Activated CD4-positive, CD25-positive, alpha-beta regulatory T cell treated with anti-CD3 and anti-CD28 coated beads, Interleukin-2, amount 50 U/mL, for 16 hours (primary cell): Measurements from ENCODE around the gene SLC6A18.

Experiments
- DNase-seq: peaks from one replicate; pipeline ENCODE4 v3.0.0-alpha.2; 2020; ENCODE audit warnings: low read depth, low spot score

Gene SLC6A18, protein sequence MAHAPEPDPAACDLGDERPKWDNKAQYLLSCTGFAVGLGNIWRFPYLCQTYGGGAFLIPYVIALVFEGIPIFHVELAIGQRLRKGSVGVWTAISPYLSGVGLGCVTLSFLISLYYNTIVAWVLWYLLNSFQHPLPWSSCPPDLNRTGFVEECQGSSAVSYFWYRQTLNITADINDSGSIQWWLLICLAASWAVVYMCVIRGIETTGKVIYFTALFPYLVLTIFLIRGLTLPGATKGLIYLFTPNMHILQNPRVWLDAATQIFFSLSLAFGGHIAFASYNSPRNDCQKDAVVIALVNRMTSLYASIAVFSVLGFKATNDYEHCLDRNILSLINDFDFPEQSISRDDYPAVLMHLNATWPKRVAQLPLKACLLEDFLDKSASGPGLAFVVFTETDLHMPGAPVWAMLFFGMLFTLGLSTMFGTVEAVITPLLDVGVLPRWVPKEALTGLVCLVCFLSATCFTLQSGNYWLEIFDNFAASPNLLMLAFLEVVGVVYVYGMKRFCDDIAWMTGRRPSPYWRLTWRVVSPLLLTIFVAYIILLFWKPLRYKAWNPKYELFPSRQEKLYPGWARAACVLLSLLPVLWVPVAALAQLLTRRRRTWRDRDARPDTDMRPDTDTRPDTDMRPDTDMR

DNA sequence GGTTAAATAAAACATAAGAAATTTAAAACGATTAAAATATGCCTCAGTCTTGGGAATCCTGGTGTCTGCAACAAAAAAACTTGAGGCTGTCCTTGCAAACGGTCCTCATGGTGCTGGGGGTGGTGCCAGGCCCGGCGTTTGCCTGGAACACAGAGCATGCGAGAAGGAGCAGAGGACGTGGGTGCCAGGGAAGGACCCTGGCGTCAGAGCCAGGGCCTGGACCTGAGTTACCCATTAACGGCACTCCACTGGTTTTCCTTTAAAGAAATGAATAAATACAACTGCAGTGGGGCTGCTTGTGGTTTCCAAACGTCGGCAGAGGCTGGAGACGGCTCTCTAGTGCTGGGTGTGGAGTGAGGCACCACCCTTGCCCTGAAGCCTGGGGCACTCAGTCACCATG, at the start of gene SLC6A18:
Gene SLC6A18, plus strand, starts transcription at position 301 of the 400 bp plus-strand sequence. Its CDS starts 97 bp downstream, at position 398.
- no peak for DNase-seq

DNA sequence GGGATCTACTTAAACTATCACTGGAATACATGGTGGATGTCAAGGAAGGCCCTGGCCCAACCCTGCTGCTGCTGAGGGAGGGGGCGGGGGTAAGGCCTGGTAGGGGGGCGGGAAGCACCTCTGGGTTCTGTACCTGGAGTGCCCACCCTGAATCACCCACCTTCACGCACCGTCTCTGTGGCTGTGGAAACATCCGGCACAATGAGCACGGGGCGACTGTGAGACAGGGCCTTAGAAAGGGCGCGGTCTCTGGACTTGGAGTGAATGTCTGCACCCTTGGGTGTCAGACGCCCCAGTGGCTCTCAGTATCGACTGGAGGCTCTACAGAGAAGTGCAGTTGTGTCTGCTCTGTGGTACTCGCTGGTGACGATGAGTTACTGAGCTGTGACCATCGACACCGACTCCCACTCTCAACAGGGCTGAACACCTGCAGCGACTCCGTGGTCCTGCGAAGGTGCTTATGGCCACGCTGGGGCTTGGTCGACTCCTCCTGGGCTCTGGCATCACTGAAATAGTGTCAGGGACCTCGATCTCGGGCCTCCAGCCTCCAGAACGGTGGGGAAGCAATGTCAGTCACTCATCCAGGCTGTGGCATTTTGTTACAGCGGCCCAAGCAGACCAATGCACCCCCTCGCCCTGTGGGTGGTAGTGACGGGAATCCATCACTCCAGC, 49.2 kb upstream of the SLC6A18 start:
- no peak for DNase-seq

DNA sequence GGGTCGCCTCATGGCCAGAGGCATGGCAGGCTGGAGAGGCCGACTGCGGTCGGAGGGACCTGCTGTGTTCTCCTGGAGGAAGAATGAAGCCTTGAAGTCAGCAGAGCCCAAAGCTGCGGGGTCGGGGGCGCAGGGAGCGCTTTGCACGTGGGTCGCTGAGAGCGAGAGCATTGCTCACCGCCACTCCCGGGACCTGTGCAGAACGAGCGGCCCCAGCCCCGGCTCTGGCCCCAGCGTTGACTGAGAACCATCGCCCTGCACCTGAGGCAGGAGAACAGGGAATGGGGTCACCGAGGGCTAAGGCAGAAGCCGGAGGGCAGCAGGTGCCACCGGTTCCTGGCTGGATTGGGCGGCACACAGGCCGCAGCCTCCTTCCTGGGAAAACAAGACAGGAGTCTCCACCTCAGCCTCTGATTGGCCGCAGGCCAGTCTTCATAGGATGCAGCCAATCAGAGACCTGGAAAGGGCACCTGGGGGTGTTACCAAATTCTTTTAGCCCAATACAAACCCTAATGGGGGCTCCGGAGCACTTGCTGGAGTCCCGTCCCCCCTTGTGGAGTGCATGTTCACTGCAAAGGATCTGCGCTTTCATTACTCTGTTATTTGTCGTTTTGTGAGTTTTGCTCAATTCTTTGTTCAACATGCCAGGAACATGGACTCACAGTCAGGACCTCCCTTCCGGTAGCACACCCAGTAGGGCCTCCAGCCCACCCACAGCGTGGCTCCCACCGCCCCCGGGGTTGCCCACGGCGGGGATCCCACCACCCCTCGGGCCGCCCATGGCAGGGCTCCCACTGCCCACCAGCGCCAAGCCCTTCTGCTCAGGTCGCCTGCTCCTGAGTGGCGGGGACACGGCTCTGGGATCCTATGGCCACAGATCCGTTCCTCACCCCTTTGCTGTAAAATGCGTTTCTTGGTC, 48.4 kb upstream of the SLC6A18 start:
- no peak for DNase-seq

DNA sequence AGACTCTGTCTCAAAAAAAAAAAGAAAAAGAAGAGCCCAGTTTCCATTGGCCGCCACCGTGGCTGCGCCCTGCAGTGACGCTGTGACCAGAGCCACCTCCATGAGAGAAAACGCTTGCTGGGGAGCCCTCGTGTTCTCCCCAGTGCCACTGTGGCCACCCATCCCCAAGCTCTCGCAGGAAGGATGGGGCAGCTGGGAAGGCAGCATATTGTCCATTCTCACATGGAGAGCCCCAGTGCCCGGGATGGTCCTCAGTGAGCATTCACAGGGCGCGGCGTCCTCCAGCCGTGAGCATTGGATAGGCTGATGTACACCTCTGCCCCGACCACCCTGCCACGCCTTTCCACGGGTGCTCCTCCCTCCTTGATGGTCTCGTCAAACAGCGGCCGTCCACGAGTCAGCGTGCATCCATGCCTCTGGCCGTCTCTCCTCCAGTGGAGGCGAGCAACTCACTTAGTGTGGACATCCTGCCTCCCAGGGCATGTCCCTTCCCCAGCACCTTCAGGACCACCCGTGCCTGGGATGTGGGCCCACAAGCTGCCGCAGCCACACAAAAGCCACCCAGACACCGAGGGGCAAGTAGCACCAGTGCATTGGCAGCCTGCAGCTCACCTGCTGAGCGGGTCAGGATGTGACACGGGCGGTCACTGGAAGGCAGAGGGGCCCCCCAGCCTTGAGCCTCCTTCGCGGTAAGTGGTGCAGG, 47.2 kb upstream of the SLC6A18 start:
- DNase-seq: no peak

DNA sequence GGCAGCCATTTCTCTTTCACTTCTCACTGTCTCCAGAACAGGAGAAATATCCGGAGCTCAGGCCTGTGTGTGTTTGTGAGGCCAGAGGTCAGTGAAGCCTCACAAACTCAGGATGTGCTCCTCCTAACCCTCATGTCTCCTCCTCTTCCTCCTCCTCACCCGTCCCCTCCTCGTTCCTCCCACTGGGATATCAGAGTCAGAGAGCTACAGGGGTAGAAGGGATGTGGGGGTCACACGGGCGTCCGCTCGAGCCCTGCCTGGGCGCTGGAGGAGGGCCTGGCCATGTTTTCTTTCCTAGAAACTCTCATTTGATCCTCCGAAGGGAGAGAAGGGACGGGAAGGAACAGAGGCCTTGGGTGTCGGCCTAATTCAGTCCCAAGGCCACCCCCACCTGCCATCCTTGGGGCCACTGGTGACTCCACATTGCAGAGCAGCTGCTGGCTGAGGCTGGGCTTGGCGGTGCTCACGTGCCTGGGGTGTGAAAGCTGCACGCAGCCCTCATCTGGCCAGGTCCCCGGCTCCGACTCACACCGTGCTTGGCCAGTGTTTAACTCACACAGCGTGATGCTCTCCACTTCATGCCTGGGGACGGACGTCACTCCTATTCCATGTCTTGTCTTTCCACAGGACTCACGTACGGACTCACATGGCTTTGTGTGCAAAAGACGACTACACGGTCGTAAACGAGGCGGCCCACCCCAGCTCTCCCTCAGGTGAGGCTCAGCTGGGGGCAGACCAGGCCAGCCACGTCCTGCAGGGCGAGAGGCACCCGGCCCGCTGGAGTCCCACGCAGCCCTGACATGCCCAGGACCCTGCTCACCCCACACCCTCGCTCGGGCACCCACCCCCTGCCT, 46.4 kb upstream of the SLC6A18 start:
- no peak for DNase-seq

DNA sequence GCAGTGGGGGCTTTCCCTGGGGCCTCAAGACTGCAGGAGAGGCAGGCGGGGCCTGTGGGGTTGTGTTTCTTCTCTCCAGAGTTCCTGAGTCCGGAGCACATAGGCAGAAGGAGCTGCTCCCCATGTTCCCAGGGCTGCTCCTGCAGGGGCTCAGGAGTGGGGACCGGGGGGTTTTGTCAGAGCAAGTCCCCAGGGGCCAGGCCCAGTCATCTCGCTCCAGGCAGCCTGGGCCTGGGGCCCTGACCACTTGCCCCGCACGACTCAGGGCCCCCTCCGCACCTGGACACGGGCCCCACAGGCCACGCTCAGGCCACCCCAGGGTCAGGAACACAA, 45.8 kb upstream of the SLC6A18 start:
- DNase-seq: no peak

DNA sequence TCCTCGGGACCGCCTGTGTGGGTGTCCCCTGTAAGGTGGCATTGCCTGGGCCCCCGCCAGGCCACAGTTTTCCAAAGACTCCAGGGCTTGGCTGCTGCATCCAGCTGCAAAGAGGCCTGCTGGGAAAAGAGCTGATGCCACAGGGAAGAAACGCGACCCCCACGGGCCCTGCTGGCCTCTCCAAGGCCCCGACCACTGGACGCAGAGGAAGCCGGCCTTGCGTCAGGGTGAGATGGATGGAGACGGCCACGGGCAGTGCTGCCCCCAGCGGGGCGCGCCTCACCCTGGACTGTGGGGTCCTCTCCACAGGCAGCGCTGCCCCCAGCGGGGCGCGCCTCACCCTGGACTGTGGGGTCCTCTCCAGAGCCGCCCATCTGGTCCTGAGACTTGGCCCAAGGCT, 45.1 kb upstream of the SLC6A18 start:
- no peak for DNase-seq

DNA sequence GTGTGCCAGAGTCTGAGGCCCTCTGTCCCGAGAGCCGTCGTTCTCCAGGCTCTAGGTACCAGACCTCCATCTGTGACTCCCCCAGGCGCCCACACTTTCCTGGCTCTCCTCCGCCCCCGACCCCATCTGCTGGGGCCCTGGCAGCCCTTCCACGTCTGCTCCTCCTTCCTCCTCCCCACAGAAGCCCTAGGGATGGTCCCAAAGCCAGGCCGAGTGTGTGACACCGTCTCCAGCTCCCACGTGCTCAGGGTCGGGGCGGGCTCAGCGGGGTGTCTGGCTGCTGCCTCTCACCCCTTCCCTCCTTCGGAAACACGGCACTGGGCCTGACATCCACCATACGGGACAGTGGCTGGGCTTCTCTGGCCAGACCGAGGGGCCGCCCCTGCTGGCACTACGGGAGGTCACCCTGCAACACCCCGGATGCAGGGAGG, 44.3 kb upstream of the SLC6A18 start:
- no peak for DNase-seq

DNA sequence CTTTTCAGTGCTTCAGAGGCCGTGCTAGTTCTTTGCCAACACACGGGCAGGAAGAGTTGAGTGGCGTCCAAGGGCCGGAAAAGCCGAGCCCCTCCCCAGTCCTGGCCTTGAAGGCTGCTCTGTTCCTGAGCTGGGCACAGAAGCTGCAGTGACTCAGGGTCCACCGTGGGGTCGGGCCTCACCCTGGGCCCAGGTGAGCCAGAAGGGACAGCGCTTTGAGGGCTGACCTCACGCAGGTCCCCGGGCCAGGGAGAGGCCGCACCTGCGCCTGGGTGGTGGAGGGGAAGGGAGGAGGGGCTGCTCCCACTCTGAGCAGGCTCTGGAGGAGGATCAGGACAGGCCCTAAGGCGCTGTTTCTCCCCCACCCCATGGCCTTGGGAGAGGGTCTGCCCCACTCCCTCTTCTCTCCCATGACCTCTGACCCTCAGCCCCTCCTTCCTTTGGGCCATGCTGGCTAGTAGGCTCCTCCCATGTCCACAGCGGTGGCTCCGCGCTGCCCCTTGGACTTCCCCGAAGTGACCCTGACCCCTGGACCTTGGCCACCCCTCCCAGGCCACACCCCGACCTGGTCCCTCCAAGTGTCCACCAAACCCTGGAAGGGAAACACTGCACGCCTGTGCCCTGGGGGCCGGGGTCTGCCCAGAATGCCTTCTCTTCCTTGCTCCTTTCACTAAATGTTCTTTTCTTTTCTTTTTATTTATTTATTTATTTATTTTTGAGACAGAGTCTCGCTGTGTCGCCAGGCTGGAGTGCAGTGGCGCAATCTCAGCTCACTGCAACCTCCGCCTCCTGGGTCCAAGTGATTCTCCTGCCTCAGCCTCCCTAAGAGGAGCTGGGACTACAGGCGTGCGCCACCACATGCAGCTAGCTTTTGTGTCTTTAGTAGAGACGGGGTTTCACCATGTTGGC, 43.5 kb upstream of the SLC6A18 start:
- DNase-seq: no peak

DNA sequence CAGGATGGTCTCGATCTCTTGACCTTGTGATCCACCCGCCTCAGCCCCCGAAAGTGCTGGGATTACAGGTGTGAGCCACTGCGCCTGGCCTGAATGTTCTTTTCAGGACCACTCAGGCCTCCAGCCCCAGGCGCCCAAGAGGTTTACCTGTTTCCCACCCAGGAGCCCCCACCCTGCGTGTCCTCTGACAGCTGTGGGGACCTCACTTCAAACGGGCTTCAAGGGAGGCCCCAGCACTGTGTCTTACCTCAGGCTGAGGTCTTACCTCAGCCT, 42.9 kb upstream of the SLC6A18 start:
- DNase-seq: no peak

DNA sequence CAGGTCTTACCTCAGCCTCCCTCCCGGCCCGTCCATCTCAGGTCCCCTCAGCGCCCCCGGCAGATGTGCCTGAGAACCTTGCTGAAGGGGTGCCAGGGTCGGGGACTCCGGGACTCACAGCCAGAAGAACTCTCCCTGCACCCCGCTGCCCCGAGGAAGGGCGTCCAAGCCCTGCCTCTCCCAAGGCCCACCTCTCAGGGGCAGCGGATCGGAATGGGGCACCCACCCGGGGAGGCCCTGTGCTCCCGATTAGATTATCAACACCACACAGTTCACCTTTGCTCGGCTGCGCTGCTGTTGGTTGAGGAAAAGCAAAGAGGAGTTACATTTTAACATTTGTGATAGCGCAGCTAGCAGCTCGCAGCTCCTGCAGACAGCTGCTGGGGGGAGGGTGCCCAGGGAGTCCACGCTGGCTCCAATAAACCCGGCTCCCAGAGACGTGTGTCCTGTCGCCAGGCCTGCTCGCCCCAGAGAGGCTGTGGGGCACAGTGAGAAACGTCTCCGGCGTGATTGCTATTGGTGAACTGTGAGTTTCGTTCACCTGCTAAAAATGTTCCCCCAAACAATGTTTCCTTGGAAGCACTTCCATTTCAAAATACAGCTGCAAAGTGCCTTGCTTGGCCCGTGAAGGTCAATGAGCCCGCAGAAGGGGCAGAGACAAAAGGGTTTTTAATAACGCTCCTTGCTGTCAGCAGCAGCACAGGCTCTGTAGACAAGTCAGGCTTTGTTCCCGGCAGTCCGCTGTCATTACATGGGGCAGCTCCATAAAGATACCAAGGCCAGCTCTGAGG, 42.4 kb upstream of the SLC6A18 start:
- no peak for DNase-seq

DNA sequence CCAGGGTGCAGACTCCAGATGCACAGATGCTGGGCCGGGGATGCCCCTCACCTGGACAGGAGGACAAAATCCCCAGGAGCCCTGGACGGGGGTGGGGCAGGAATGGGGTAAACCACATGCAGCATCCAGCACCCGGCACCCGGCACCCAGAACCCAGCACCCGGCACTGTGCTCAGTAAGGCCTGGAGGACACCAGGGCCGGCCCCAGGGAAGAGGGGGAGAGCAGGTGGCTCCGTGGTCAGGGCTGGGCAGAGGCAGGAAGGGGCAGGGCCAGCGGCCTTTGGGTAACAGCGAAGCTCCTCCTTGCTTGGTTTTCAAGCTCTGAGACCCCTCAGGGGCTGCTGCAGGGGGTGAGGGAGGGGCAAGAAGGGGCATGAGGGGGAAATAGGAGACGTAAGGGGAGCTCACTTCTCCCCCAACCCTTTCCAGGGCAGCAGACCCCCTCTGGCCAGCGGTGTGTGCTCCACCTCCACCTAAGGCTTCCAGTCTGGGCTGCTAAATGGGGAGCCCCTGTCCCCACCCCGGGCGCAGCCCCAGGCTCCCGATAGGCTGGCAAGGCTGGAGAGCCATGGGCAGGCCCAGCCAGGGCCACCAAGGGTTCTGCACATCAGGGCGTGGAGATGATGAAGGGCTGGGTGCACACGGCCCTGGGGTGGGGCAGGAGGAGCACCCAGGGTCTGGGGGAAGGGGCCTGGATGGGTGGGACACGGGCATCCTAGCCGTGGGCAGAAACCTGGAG, 41.6 kb upstream of the SLC6A18 start:
- DNase-seq: no peak

DNA sequence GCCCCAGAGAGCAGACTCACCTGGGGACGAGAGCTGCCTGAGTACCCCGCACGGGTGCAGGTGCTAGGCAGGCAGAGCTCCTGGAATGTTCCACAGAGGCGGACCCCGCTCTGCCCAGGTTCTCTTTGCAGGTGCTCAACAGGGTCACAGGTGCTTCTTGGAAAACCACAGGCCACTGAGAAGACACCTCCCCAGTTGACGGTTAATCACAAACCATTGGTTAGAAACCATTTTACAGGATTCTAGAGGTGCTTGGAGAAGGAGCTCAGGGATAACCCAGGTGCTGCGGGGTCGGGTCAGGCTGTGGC, 41.1 kb upstream of the SLC6A18 start:
- no peak for DNase-seq

DNA sequence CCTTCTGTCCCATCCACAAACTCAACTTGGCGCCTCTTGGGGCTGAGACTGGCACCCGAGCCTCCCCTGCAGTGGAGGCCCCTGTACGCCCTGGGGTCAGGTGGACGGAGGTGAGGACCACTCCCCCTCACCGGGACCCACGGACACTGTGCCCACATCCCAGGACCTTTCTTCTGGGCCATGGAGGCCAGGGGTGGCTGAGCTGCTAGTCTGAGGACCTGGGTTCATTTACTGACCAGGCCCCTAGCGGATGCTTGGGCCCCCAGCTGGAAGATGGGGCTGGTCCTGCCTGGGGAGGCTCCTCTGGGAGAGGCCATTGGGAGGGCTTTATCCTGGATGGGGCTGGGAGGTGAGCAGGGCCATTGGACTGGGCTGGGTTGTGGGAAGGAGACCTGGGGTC, 40.7 kb upstream of the SLC6A18 start:
- DNase-seq: no peak

DNA sequence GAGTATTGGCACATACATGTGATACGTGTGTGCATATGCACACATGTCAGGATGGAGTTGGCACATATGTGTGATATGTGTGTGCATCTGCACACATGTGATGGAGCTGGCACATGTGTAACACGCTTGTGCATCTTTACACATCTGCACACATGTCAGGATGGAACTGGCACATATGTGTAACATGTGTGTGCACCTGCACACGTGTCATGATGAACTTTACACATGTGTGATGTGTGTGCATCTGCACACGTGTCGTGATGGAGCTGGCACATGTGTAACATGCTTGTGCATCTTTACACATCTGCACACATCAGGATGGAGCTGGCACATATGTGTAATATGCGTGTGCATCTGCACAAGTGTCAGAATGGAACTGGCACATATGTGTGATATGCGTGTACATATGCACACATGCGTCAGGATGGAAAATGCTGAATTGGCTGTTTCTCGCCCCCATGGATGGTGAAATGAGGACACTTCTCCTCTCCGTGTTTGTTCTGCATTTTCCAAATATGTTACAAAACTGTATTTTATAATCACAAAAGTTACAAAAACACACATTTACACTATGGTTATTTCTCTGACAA, 40.0 kb upstream of the SLC6A18 start:
- no peak for DNase-seq

DNA sequence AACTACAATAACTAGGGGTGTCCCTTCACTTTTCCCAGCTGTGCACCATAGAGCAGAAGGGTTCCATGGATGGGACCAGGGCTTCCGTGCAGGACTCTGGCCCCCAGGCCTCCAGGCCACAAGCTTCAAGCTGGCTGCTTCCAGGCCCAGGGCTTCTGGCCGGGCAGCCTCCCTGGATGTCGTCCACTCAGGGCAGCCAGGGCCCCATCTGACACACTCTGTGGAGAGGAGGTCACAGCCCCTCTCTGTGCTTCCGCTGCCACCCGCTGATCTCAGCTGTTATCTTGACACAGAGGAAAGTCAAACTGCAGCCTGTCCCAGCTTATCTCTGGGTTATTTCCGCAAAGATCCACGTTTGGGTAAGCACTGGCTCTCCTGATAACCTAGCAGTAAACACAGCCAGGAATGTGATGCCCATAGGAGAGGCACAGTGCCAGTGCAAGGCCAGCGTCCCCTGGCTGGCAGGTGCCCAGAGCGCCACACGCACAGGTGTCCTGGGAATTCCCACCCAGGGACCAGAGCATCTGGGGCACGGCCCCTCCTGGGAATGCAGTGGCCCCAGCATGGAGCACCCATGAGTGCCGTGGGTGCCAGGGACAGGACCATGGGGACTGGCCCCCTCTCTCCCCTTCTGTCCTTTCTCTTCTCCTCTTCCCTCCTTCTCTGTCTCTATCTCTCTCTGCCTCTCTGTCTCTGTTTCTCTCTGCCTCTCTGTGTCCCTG, 39.4 kb upstream of the SLC6A18 start:
- DNase-seq: no peak
